Ishikawa (cell line): ENCODE results near the gene TINCR.

Source experiments
- CEBPB ChIP-seq: IDR thresholded peaks from 2 replicates; pipeline ENCODE4 v1.6.1; 2012
- CREB1 ChIP-seq: IDR thresholded peaks from 2 replicates; pipeline ENCODE4 v1.6.1; 2012; ENCODE audit warnings: low read depth
- EGR1 ChIP-seq: IDR thresholded peaks from 2 replicates; pipeline ENCODE4 v1.6.1; 2012
- EP300 ChIP-seq: IDR thresholded peaks from 2 replicates; pipeline ENCODE4 v1.6.1; 2012; ENCODE audit warnings: borderline replicate concordance
- FOXM1 ChIP-seq: IDR thresholded peaks from 2 replicates; pipeline ENCODE4 v1.6.1; 2012; ENCODE audit warnings: low read depth, borderline replicate concordance
- MAX ChIP-seq: IDR thresholded peaks from 2 replicates; pipeline ENCODE4 v1.6.1; 2012
- NFIC ChIP-seq: IDR thresholded peaks from 2 replicates; pipeline ENCODE4 v1.6.1; 2012
- RAD21 ChIP-seq: IDR thresholded peaks from 2 replicates; pipeline ENCODE4 v1.6.1; 2012; ENCODE audit warnings: low read depth
- REST ChIP-seq: IDR thresholded peaks from 2 replicates; pipeline ENCODE4 v1.6.1; 2012; ENCODE audit warnings: low read depth, mild to moderate bottlenecking
- TAF1 ChIP-seq: IDR thresholded peaks from 2 replicates; pipeline ENCODE4 v1.6.1; 2012; ENCODE audit warnings: low read depth, mild to moderate bottlenecking
- TCF12 ChIP-seq: IDR thresholded peaks from 2 replicates; pipeline ENCODE4 v1.6.1; 2012; ENCODE audit warnings: low read depth
- TEAD4 ChIP-seq: IDR thresholded peaks from 2 replicates; pipeline ENCODE4 v1.6.1; 2012
- USF1 ChIP-seq: IDR thresholded peaks from 2 replicates; pipeline ENCODE4 v1.6.1; 2012
- YY1 ChIP-seq: IDR thresholded peaks from 2 replicates; pipeline ENCODE4 v1.6.1; 2012; ENCODE audit warnings: low read depth
- ZBTB7A ChIP-seq: IDR thresholded peaks from 2 replicates; pipeline ENCODE4 v1.6.1; 2012; ENCODE audit warnings: low read depth

Gene TINCR

GRCh38 chr19:5558101-5558621 is 9.6 kb downstream of the TINCR start:
- TF ChIP-seq CEBPB = no peak
- TF ChIP-seq FOXM1 = no peak
- TF ChIP-seq NFIC = no peak
- TF ChIP-seq TCF12 = no peak
- TF ChIP-seq REST = no peak
- TF ChIP-seq CREB1 = no peak
- no peak for TF ChIP-seq ZBTB7A
- TF ChIP-seq MAX = no peak
- no peak for TF ChIP-seq USF1
- TF ChIP-seq TEAD4 = no peak
- TF ChIP-seq EGR1 = no peak
- TF ChIP-seq RAD21 = no peak
- TF ChIP-seq EP300 = no peak

- TF ChIP-seq MAX = no peak
- no peak for TF ChIP-seq YY1
- TF ChIP-seq TAF1 = no peak
Observed at GRCh38 chr19:5557691-5558090, 10.1 kb downstream of the TINCR start.

DNA sequence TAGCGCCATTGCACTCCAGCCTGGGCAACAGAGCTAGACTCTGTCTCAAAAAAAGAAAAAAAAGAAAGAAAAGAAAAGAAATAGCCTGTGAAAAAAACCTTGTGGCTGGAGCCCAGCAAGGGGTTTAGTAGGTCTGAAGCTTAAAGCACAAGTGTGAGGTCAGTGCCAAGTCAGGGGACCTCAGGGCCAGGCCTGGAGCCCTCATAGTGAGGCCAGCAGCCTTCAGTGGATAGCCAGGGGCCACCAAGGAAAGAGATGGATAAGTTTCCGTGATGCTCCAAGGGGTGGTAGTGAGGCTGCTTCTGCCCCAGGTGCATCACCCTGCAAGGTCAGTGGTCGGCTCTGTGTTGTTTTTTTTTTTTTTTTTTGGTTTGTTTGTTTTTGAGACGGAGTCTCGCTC is 12.9 kb downstream of the TINCR start:
- TF ChIP-seq TCF12 = no peak
- no peak for TF ChIP-seq CREB1
- TF ChIP-seq ZBTB7A = no peak
- no peak for TF ChIP-seq NFIC
- no peak for TF ChIP-seq RAD21
- no peak for TF ChIP-seq FOXM1
- TF ChIP-seq YY1 = no peak
- no peak for TF ChIP-seq EGR1
- TF ChIP-seq USF1 = no peak
- TF ChIP-seq MAX = no peak
- no peak for TF ChIP-seq REST
- no peak for TF ChIP-seq CEBPB
- TF ChIP-seq TEAD4 = no peak

DNA sequence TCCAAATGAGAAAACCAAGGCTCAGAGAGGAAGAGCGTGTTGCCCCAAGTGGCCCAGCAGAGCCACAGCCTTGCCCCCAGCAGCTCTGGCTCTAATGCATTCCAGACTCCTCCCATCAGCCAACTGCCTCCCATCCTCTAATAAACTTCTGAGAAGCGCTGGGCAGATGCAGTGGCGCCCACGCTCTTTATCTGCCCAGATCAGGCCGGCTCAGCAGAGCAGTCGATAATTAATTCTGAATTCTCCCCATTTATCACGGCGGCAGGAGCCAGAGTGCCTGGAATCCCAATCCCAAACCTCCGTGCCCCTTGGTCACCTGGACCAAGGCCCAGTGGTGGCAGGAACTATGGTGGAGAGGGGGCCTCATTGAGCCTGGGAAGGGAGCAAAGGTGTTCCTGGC is 13.9 kb downstream of the TINCR start:
- TF ChIP-seq RAD21 (no peak), ZBTB7A (no peak), REST (no peak), CREB1 (no peak), CEBPB (no peak), NFIC (no peak), USF1 (no peak), EP300 (no peak), TAF1 (no peak), YY1 (no peak), EGR1 (no peak), TEAD4 (no peak)
